WTC11 (cell line): ENCODE data around the gene IL31.
"Not testable (repeated sequence)": the region's sequence is repeated elsewhere in the genome, so short reads cannot be mapped to it uniquely, and the experiment has no call there.

ENCODE experiments used
- JUN ChIP-seq: sonication (generic); formaldehyde crosslinking; IDR thresholded peaks from 2 replicates; pipeline ENCODE4 v1.8.0; 2023; ENCODE audit warnings: mild to moderate bottlenecking, missing genetic modification reagents
- TF ChIP-seq, protein P1 (sequence below): sonication (generic); formaldehyde crosslinking; IDR thresholded peaks from 2 replicates; pipeline ENCODE4 v1.8.0; 2022; ENCODE audit warnings: mild to moderate bottlenecking, missing genetic modification reagents
- TF ChIP-seq, protein P2 (sequence below): fragments of 250-450 bp; sonication (Bioruptor Pico); IDR thresholded peaks from 2 replicates; pipeline ENCODE4 v1.9.0; 2021; ENCODE audit warnings: mild to moderate bottlenecking
- TF ChIP-seq, protein P3 (sequence below): sonication (generic); formaldehyde crosslinking; IDR thresholded peaks from 2 replicates; pipeline ENCODE4 v1.8.0; 2022; ENCODE audit warnings: mild to moderate bottlenecking, missing genetic modification reagents

DNA sequence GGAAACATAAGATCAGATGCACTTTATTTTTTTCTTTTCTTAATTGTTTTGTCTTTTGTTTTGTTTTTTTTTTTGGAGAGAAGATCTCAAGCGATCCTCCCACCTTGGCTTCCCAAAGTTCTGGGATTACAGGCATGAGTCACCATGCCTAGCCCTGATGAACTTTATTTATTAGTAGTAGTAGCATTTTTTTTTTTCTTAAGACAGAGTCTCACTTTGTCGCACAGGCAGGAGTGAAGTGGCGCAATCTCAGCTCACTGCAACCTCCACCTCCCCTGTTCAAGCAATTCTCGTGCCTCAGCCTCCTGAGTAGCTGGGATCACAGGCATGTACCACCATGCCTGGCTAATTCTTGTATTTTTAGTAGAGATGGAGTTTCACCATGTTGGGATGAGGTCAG lies 2.5 kb upstream of the IL31 start:
- TF ChIP-seq, protein P1, sequence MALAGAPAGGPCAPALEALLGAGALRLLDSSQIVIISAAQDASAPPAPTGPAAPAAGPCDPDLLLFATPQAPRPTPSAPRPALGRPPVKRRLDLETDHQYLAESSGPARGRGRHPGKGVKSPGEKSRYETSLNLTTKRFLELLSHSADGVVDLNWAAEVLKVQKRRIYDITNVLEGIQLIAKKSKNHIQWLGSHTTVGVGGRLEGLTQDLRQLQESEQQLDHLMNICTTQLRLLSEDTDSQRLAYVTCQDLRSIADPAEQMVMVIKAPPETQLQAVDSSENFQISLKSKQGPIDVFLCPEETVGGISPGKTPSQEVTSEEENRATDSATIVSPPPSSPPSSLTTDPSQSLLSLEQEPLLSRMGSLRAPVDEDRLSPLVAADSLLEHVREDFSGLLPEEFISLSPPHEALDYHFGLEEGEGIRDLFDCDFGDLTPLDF: not testable (repeated sequence)
- not testable (repeated sequence) for TF ChIP-seq JUN
- TF ChIP-seq, protein P2, sequence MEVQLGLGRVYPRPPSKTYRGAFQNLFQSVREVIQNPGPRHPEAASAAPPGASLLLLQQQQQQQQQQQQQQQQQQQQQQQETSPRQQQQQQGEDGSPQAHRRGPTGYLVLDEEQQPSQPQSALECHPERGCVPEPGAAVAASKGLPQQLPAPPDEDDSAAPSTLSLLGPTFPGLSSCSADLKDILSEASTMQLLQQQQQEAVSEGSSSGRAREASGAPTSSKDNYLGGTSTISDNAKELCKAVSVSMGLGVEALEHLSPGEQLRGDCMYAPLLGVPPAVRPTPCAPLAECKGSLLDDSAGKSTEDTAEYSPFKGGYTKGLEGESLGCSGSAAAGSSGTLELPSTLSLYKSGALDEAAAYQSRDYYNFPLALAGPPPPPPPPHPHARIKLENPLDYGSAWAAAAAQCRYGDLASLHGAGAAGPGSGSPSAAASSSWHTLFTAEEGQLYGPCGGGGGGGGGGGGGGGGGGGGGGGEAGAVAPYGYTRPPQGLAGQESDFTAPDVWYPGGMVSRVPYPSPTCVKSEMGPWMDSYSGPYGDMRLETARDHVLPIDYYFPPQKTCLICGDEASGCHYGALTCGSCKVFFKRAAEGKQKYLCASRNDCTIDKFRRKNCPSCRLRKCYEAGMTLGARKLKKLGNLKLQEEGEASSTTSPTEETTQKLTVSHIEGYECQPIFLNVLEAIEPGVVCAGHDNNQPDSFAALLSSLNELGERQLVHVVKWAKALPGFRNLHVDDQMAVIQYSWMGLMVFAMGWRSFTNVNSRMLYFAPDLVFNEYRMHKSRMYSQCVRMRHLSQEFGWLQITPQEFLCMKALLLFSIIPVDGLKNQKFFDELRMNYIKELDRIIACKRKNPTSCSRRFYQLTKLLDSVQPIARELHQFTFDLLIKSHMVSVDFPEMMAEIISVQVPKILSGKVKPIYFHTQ (CRISPR knock-in tag): not testable (repeated sequence)
- TF ChIP-seq, protein P3, sequence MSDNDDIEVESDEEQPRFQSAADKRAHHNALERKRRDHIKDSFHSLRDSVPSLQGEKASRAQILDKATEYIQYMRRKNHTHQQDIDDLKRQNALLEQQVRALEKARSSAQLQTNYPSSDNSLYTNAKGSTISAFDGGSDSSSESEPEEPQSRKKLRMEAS (CRISPR knock-in tag): not testable (repeated sequence)
